COR-L47 (cell line): ENCODE data around the gene ARPP21.

Source experiments
- DNase-seq: peaks from one replicate; lab custom pipeline; 2025; lab: John Stamatoyannopoulos, UW

The ARPP21 gene

GRCh38 chr3:35737527-35737926 lies 98.2 kb downstream of the ARPP21 start:
- DNase-seq = no peak

GRCh38 chr3:35737934-35738706 lies 98.8 kb downstream of the ARPP21 start:
- DNase-seq = no peak

- DNase-seq = no peak
Measured at GRCh38 chr3:35739181-35739809, 100.0 kb downstream of the ARPP21 start.

GRCh38 chr3:35739964-35740527 lies 100.7 kb downstream of the ARPP21 start:
- DNase-seq = no peak

GRCh38 chr3:35743218-35743617 lies 103.9 kb downstream of the ARPP21 start:
- DNase-seq = no peak

- DNase-seq = no peak
Measured at GRCh38 chr3:35744419-35744818, 105.1 kb downstream of the ARPP21 start.

GRCh38 chr3:35745351-35745750 lies 106.0 kb downstream of the ARPP21 start:
- no peak for DNase-seq

GRCh38 chr3:35745802-35746484 lies 106.6 kb downstream of the ARPP21 start:
- no peak for DNase-seq

GRCh38 chr3:35746492-35746891 lies 107.2 kb downstream of the ARPP21 start:
- DNase-seq = no peak

GRCh38 chr3:35748144-35748543 lies 108.8 kb downstream of the ARPP21 start:
- no peak for DNase-seq

- no peak for DNase-seq
Measured at GRCh38 chr3:35751207-35751606, 111.9 kb downstream of the ARPP21 start.

- no peak for DNase-seq
Measured at GRCh38 chr3:35757991-35758757, 118.8 kb downstream of the ARPP21 start.

- no peak for DNase-seq
Measured at GRCh38 chr3:35760146-35760545, 120.8 kb downstream of the ARPP21 start.

GRCh38 chr3:35761311-35761710 lies 122.0 kb downstream of the ARPP21 start:
- no peak for DNase-seq

GRCh38 chr3:35772381-35773015 lies 133.2 kb downstream of the ARPP21 start:
- DNase-seq = no peak

- DNase-seq = no peak
Measured at GRCh38 chr3:35773417-35773816, 134.1 kb downstream of the ARPP21 start.

- DNase-seq = no peak
Measured at GRCh38 chr3:35776346-35776745, 137.0 kb downstream of the ARPP21 start.

- no peak for DNase-seq
Measured at GRCh38 chr3:35777065-35777464, 137.7 kb downstream of the ARPP21 start.

- no peak for DNase-seq
Measured at GRCh38 chr3:35777563-35778554, 138.5 kb downstream of the ARPP21 start.

GRCh38 chr3:35779611-35780010 lies 140.3 kb downstream of the ARPP21 start:
- DNase-seq = no peak
